Panc1 (cell line): ENCODE measurements around the gene SYNM.

Source experiments
- POLR2AphosphoS5 ChIP-seq: IDR thresholded peaks from 2 replicates; pipeline ENCODE4 v1.6.1; 2012; ENCODE audit warnings: mild to moderate bottlenecking, low read depth, low read length, moderate library complexity
- TF ChIP-seq, protein P1 (sequence below): fragments of 450-650 bp; IDR thresholded peaks from 2 replicates; pipeline ENCODE4 v1.5.1; 2017; ENCODE audit warnings: mild to moderate bottlenecking

DNA sequence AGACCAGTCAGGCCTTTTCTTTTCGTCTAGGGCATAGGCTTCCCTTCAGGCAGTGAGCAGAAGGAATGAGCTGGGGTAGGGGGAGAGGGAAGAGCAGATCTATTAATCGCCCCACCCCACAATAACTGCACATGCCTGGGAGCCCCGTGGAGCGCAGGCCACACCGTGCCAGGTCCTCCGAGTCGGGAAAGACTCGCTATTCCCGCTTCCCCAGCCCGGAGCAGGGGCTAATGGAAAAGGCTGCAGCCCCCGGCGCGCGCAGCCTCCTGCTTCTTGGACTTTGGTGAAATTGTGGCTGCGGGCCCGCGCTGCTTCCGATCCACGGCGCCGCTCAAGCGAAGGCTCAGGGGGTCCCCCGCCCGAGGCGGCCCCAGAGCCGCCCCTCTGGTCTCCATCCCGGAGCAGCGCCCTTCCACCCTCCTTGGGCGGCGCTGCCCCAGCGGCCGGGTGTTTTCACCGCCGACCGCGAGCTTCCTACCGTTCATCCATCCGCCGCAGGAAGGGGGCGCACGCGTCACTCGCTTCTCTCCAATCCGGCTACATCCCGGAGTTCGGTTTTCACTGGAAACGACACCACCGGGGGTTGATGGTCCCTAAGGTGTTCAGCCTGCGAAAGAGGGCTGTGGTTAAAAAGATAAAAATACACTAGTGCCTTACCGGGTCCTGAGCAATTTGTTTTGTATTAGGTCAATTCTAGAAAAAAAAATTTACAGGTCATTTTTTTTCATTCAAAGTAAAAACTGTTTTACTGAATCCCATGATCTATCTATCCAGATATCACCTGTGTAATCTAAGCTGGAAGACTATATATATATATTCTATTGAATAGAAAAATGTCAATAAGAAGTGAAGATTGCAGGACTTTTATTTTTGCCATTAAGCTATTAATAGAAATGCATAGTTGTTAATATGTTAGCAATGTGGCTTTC lies 4.4 kb upstream of the SYNM start:
- TF ChIP-seq, protein P1, sequence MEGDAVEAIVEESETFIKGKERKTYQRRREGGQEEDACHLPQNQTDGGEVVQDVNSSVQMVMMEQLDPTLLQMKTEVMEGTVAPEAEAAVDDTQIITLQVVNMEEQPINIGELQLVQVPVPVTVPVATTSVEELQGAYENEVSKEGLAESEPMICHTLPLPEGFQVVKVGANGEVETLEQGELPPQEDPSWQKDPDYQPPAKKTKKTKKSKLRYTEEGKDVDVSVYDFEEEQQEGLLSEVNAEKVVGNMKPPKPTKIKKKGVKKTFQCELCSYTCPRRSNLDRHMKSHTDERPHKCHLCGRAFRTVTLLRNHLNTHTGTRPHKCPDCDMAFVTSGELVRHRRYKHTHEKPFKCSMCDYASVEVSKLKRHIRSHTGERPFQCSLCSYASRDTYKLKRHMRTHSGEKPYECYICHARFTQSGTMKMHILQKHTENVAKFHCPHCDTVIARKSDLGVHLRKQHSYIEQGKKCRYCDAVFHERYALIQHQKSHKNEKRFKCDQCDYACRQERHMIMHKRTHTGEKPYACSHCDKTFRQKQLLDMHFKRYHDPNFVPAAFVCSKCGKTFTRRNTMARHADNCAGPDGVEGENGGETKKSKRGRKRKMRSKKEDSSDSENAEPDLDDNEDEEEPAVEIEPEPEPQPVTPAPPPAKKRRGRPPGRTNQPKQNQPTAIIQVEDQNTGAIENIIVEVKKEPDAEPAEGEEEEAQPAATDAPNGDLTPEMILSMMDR = peak; percentile 96
- no peak; the same call in 1 of the 2 replicates for TF ChIP-seq POLR2AphosphoS5
